ENCODE data around the gene GREB1L. TPM values are rescaled to one million over a fixed set of nuclear protein-coding genes. Genes with fewer than 3 reads are reported as not detected.

The GREB1L gene
- total RNA-seq, 1 experiment from 2014 or later, result 0.26 TPM

- TF ChIP-seq JAZF1 (CRISPR knock-in tag; IDR thresholded peaks at IDR 0.05) (no peak), ERG (CRISPR knock-in tag; IDR thresholded peaks at IDR 0.05) (no peak)
Measured at GRCh38 chr18:21262979-21263378, 20.9 kb downstream of the GREB1L start (continued).

DNA sequence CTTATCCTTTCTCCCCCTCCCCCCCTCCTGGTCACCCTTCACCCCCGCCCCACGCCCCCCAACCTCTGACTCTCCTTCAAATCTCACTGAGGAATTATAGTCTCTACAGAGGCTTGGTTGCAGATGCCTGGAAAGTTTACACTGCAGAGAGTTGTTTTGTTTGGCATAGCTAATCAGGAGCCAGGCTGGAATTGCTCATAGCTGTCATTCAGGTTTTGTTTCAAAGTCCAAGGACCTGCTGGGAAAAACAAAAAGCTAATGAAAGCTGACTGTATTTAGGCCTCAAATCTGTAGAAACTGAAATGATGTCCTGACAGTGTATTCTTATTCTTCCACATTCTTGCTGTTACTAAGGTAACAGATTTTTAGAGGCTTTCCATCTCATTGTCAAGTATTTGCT, 22.6 kb downstream of the GREB1L start:
- peak; percentile 63 for ATAC-seq
- H3K36me3 Mint-ChIP-seq, result no peaks in the 10 kb centered on the region
- H3K4me3 Mint-ChIP-seq, result no peak overlapping the region
- H3K27ac Mint-ChIP-seq, result no peak overlapping the region
- ChIA-PET CTCF (interaction anchor here (0.9 kb wide), 1 partner anchor 733 kb away, joined by 3 read pairs; no protein-coding TSS in a partner anchor), POLR2A (no interaction called here)
- DNase-seq (ENCODE audit: low spot score), result peak; percentile 18
- no peaks in the 10 kb centered on the region for H3K9me3 Mint-ChIP-seq
- H3K4me1 Mint-ChIP-seq, result peaks cover 55% of the 10 kb centered on the region
- TF ChIP-seq, protein P1, sequence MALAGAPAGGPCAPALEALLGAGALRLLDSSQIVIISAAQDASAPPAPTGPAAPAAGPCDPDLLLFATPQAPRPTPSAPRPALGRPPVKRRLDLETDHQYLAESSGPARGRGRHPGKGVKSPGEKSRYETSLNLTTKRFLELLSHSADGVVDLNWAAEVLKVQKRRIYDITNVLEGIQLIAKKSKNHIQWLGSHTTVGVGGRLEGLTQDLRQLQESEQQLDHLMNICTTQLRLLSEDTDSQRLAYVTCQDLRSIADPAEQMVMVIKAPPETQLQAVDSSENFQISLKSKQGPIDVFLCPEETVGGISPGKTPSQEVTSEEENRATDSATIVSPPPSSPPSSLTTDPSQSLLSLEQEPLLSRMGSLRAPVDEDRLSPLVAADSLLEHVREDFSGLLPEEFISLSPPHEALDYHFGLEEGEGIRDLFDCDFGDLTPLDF (CRISPR knock-in tag; IDR thresholded peaks at IDR 0.05), result no peak
- no peak for TF ChIP-seq ZNF232 (CRISPR knock-in tag; IDR thresholded peaks at IDR 0.05)
- TF ChIP-seq, protein P2, sequence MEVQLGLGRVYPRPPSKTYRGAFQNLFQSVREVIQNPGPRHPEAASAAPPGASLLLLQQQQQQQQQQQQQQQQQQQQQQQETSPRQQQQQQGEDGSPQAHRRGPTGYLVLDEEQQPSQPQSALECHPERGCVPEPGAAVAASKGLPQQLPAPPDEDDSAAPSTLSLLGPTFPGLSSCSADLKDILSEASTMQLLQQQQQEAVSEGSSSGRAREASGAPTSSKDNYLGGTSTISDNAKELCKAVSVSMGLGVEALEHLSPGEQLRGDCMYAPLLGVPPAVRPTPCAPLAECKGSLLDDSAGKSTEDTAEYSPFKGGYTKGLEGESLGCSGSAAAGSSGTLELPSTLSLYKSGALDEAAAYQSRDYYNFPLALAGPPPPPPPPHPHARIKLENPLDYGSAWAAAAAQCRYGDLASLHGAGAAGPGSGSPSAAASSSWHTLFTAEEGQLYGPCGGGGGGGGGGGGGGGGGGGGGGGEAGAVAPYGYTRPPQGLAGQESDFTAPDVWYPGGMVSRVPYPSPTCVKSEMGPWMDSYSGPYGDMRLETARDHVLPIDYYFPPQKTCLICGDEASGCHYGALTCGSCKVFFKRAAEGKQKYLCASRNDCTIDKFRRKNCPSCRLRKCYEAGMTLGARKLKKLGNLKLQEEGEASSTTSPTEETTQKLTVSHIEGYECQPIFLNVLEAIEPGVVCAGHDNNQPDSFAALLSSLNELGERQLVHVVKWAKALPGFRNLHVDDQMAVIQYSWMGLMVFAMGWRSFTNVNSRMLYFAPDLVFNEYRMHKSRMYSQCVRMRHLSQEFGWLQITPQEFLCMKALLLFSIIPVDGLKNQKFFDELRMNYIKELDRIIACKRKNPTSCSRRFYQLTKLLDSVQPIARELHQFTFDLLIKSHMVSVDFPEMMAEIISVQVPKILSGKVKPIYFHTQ (CRISPR knock-in tag; IDR thresholded peaks at IDR 0.05), result no peak
- no peak for TF ChIP-seq NR1H2 (CRISPR knock-in tag; IDR thresholded peaks at IDR 0.05)
- TF ChIP-seq GTF2I (CRISPR knock-in tag; conservative IDR thresholded peaks at IDR 0.05), result no peak
- TF ChIP-seq, protein P3, sequence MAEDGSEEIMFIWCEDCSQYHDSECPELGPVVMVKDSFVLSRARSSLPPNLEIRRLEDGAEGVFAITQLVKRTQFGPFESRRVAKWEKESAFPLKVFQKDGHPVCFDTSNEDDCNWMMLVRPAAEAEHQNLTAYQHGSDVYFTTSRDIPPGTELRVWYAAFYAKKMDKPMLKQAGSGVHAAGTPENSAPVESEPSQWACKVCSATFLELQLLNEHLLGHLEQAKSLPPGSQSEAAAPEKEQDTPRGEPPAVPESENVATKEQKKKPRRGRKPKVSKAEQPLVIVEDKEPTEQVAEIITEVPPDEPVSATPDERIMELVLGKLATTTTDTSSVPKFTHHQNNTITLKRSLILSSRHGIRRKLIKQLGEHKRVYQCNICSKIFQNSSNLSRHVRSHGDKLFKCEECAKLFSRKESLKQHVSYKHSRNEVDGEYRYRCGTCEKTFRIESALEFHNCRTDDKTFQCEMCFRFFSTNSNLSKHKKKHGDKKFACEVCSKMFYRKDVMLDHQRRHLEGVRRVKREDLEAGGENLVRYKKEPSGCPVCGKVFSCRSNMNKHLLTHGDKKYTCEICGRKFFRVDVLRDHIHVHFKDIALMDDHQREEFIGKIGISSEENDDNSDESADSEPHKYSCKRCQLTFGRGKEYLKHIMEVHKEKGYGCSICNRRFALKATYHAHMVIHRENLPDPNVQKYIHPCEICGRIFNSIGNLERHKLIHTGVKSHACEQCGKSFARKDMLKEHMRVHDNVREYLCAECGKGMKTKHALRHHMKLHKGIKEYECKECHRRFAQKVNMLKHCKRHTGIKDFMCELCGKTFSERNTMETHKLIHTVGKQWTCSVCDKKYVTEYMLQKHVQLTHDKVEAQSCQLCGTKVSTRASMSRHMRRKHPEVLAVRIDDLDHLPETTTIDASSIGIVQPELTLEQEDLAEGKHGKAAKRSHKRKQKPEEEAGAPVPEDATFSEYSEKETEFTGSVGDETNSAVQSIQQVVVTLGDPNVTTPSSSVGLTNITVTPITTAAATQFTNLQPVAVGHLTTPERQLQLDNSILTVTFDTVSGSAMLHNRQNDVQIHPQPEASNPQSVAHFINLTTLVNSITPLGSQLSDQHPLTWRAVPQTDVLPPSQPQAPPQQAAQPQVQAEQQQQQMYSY (CRISPR knock-in tag; IDR thresholded peaks at IDR 0.05), result no peak
- TF ChIP-seq USF1 (CRISPR knock-in tag; IDR thresholded peaks at IDR 0.05), result no peak
- TF ChIP-seq, protein P4, sequence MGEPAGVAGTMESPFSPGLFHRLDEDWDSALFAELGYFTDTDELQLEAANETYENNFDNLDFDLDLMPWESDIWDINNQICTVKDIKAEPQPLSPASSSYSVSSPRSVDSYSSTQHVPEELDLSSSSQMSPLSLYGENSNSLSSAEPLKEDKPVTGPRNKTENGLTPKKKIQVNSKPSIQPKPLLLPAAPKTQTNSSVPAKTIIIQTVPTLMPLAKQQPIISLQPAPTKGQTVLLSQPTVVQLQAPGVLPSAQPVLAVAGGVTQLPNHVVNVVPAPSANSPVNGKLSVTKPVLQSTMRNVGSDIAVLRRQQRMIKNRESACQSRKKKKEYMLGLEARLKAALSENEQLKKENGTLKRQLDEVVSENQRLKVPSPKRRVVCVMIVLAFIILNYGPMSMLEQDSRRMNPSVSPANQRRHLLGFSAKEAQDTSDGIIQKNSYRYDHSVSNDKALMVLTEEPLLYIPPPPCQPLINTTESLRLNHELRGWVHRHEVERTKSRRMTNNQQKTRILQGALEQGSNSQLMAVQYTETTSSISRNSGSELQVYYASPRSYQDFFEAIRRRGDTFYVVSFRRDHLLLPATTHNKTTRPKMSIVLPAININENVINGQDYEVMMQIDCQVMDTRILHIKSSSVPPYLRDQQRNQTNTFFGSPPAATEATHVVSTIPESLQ (CRISPR knock-in tag; IDR thresholded peaks at IDR 0.05), result no peak
- TF ChIP-seq ESRRA (CRISPR knock-in tag; IDR thresholded peaks at IDR 0.05; ENCODE audit: borderline replicate concordance), result no peak
- TF ChIP-seq, protein P5, sequence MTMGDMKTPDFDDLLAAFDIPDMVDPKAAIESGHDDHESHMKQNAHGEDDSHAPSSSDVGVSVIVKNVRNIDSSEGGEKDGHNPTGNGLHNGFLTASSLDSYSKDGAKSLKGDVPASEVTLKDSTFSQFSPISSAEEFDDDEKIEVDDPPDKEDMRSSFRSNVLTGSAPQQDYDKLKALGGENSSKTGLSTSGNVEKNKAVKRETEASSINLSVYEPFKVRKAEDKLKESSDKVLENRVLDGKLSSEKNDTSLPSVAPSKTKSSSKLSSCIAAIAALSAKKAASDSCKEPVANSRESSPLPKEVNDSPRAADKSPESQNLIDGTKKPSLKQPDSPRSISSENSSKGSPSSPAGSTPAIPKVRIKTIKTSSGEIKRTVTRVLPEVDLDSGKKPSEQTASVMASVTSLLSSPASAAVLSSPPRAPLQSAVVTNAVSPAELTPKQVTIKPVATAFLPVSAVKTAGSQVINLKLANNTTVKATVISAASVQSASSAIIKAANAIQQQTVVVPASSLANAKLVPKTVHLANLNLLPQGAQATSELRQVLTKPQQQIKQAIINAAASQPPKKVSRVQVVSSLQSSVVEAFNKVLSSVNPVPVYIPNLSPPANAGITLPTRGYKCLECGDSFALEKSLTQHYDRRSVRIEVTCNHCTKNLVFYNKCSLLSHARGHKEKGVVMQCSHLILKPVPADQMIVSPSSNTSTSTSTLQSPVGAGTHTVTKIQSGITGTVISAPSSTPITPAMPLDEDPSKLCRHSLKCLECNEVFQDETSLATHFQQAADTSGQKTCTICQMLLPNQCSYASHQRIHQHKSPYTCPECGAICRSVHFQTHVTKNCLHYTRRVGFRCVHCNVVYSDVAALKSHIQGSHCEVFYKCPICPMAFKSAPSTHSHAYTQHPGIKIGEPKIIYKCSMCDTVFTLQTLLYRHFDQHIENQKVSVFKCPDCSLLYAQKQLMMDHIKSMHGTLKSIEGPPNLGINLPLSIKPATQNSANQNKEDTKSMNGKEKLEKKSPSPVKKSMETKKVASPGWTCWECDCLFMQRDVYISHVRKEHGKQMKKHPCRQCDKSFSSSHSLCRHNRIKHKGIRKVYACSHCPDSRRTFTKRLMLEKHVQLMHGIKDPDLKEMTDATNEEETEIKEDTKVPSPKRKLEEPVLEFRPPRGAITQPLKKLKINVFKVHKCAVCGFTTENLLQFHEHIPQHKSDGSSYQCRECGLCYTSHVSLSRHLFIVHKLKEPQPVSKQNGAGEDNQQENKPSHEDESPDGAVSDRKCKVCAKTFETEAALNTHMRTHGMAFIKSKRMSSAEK (CRISPR knock-in tag; IDR thresholded peaks at IDR 0.05; ENCODE audit: borderline replicate concordance), result no peak
- peaks cover 8% of the 10 kb centered on the region for H3K27me3 Mint-ChIP-seq (ENCODE audit: low read depth)

All from WTC11 (cell line).